ENCODE measurements around the gene GRM4.
"Not testable (repeated sequence)": the region's sequence is repeated elsewhere in the genome, so short reads cannot be mapped to it uniquely, and the experiment has no call there.

GRM4 gene

GRCh38 chr6:34017106-34017805, 128.6 kb downstream of the GRM4 start:
- TF ChIP-seq CTCF (IDR thresholded peaks at IDR 0.05; ENCODE audit: insufficient read depth, missing control alignments): no peak
- no peak for FAIRE-seq

GRCh38 chr6:34016573-34016972, 129.3 kb downstream of the GRM4 start:
- FAIRE-seq; DNase-seq (ENCODE audit: insufficient read length, low spot score): not testable (repeated sequence)

More at GRCh38 chr6:34017106-34017805, 128.6 kb downstream of the GRM4 start:
- DNase-seq (ENCODE audit: insufficient read length, low spot score): no peak

- FAIRE-seq: no peak
- no peak for DNase-seq (ENCODE audit: insufficient read length, low spot score)
- TF ChIP-seq CTCF (IDR thresholded peaks at IDR 0.05; ENCODE audit: insufficient read depth, missing control alignments): no peak
Observed at GRCh38 chr6:34015586-34015985, 130.3 kb downstream of the GRM4 start.

- FAIRE-seq (no peak), DNase-seq (ENCODE audit: insufficient read length, low spot score) (no peak)
- no peak for TF ChIP-seq CTCF (IDR thresholded peaks at IDR 0.05; ENCODE audit: insufficient read depth, missing control alignments)
Observed at GRCh38 chr6:34011264-34011663, 134.6 kb downstream of the GRM4 start.

GRCh38 chr6:34005901-34006531, 139.9 kb downstream of the GRM4 start:
- no peak for DNase-seq (ENCODE audit: insufficient read length, low spot score)
- FAIRE-seq: no peak
- TF ChIP-seq CTCF (IDR thresholded peaks at IDR 0.05; ENCODE audit: insufficient read depth, missing control alignments): no peak

- TF ChIP-seq CTCF (IDR thresholded peaks at IDR 0.05; ENCODE audit: insufficient read depth, missing control alignments): no peak
- no peak for FAIRE-seq
Observed at GRCh38 chr6:34004706-34005105, 141.2 kb downstream of the GRM4 start.

GRCh38 chr6:34003962-34004361, 141.9 kb downstream of the GRM4 start:
- FAIRE-seq: no peak
- DNase-seq (ENCODE audit: insufficient read length, low spot score): no peak
- no peak for TF ChIP-seq CTCF (IDR thresholded peaks at IDR 0.05; ENCODE audit: insufficient read depth, missing control alignments)

More at GRCh38 chr6:34004706-34005105, 141.2 kb downstream of the GRM4 start:
- DNase-seq (ENCODE audit: insufficient read length, low spot score): no peak

Data from D721Med (cell line).